Nephron (organoid): Measurements from ENCODE around the gene RDH11.
"Not testable (repeated sequence)": the region's sequence is repeated elsewhere in the genome, so short reads cannot be mapped to it uniquely, and the experiment has no call there.

ENCODE experiments used
- H3K27ac Mint-ChIP-seq, 3 experiments: 2 replicates each; pipeline ENCODE4 v1.8.0; 2020; ENCODE audit warnings: mixed read lengths in 3 of 3, mild to moderate bottlenecking in 2 of 3, moderate library complexity in 1 of 3
- H3K27me3 Mint-ChIP-seq: 2 replicates; pipeline ENCODE4 v1.8.0; 2021; ENCODE audit warnings: low read depth, mild to moderate bottlenecking, moderate library complexity, mixed read lengths
- H3K36me3 Mint-ChIP-seq: 2 replicates; pipeline ENCODE4 v1.8.0; 2020; ENCODE audit warnings: low read depth, mixed read lengths
- H3K4me1 Mint-ChIP-seq: 2 replicates; pipeline ENCODE4 v1.8.0; 2020; ENCODE audit warnings: mixed read lengths
- H3K4me3 Mint-ChIP-seq, 3 experiments: 2 replicates each; pipeline ENCODE4 v1.8.0; 2020; ENCODE audit warnings: mild to moderate bottlenecking in 3 of 3, mixed read lengths in 3 of 3, moderate library complexity in 2 of 3
- H3K9me3 Mint-ChIP-seq: 2 replicates; pipeline ENCODE4 v1.8.0; 2020; ENCODE audit warnings: mixed read lengths
- CTCF ChIP-seq, 3 experiments: fragments of 200-600 bp; sonication (generic); IDR thresholded peaks; one replicate each; pipeline ENCODE4 v1.5.0; 2021; ENCODE audit warnings: antibody characterized with exemption in 3 of 3; ENCODE audit not compliant: unreplicated experiment in 3 of 3

Gene RDH11

GRCh38 chr14:67722293-67722692 is 26.7 kb upstream of the RDH11 start:
- H3K4me1 Mint-ChIP-seq, result peaks cover 11% of the 10 kb centered on the region
- peaks cover 30% of the 10 kb centered on the region for H3K27me3 Mint-ChIP-seq
- no peak for TF ChIP-seq CTCF (IDR thresholded peaks at IDR 0.05; ENCODE audit: unreplicated experiment in 3 of 3)
- H3K36me3 Mint-ChIP-seq, result no peaks in the 10 kb centered on the region
- H3K27ac Mint-ChIP-seq, result no peak overlapping the region
- no peaks in the 10 kb centered on the region for H3K9me3 Mint-ChIP-seq
- H3K4me3 Mint-ChIP-seq, result peak overlapping the region in 2 of 3 experiments; percentile 45 to 83

- Mint-ChIP-seq H3K4me1 (peaks cover 11% of the 10 kb centered on the region), H3K27ac (no peak overlapping the region), H3K27me3 (peaks cover 26% of the 10 kb centered on the region), H3K4me3 (peak overlapping the region in 1 of 3 experiments; percentile 83), H3K9me3 (no peaks in the 10 kb centered on the region), H3K36me3 (no peaks in the 10 kb centered on the region)
- no peak for TF ChIP-seq CTCF (IDR thresholded peaks at IDR 0.05; ENCODE audit: unreplicated experiment in 3 of 3)
Measured at GRCh38 chr14:67721875-67722274, 26.3 kb upstream of the RDH11 start.

- Mint-ChIP-seq H3K27ac (no peak overlapping the region), H3K9me3 (no peaks in the 10 kb centered on the region)
- TF ChIP-seq CTCF (IDR thresholded peaks at IDR 0.05; ENCODE audit: unreplicated experiment in 3 of 3), result no peak
Measured at GRCh38 chr14:67719866-67720265, 24.3 kb upstream of the RDH11 start.

GRCh38 chr14:67719385-67719784 is 23.8 kb upstream of the RDH11 start:
- Mint-ChIP-seq H3K27me3 (peaks cover 16% of the 10 kb centered on the region), H3K4me1 (peaks cover 11% of the 10 kb centered on the region)
- H3K36me3 Mint-ChIP-seq, H3K9me3 Mint-ChIP-seq, H3K27ac Mint-ChIP-seq, H3K4me3 Mint-ChIP-seq: not testable (repeated sequence)

More at GRCh38 chr14:67719866-67720265, 24.3 kb upstream of the RDH11 start:
- Mint-ChIP-seq H3K27me3 (peaks cover 17% of the 10 kb centered on the region), H3K36me3 (no peaks in the 10 kb centered on the region), H3K4me3 (no peak overlapping the region), H3K4me1 (peaks cover 11% of the 10 kb centered on the region)

- H3K4me1 Mint-ChIP-seq, result peaks cover 11% of the 10 kb centered on the region
- no peak for TF ChIP-seq CTCF (IDR thresholded peaks at IDR 0.05; ENCODE audit: unreplicated experiment in 3 of 3)
- peaks cover 8% of the 10 kb centered on the region for H3K27me3 Mint-ChIP-seq
- no peak overlapping the region for H3K27ac Mint-ChIP-seq
- no peak overlapping the region for H3K4me3 Mint-ChIP-seq
- H3K9me3 Mint-ChIP-seq, result no peaks in the 10 kb centered on the region
- no peaks in the 10 kb centered on the region for H3K36me3 Mint-ChIP-seq
Measured at GRCh38 chr14:67718265-67718664, 22.7 kb upstream of the RDH11 start.

GRCh38 chr14:67717048-67717447 is 21.5 kb upstream of the RDH11 start:
- no peaks in the 10 kb centered on the region for H3K36me3 Mint-ChIP-seq
- no peaks in the 10 kb centered on the region for H3K27me3 Mint-ChIP-seq
- TF ChIP-seq CTCF (IDR thresholded peaks at IDR 0.05; ENCODE audit: unreplicated experiment in 3 of 3), result no peak
- peaks cover 4% of the 10 kb centered on the region for H3K4me1 Mint-ChIP-seq
- H3K9me3 Mint-ChIP-seq, result no peaks in the 10 kb centered on the region
- no peak overlapping the region for H3K27ac Mint-ChIP-seq
- H3K4me3 Mint-ChIP-seq, result no peak overlapping the region
